ENCODE results near the gene RHEX.

RHEX gene

GRCh38 chr1:206097381-206097780 is 44.4 kb downstream of the RHEX start:
- H3K9ac ChIP-seq (ENCODE audit: low read length), result no peak overlapping the region
- H3K9me3 ChIP-seq (replicated peaks; ENCODE audit: insufficient read depth, low read length), result no peaks in the 10 kb centered on the region
- no peaks in the 10 kb centered on the region for H3K36me3 ChIP-seq (replicated peaks; ENCODE audit: insufficient read depth, low read length)
- no peaks in the 10 kb centered on the region for H4K20me1 ChIP-seq (ENCODE audit: insufficient read depth, low read length)
- H3K4me2 ChIP-seq (ENCODE audit: low read depth, low read length), result no peak overlapping the region
- no peak for DNase-seq
- TF ChIP-seq CTCF (IDR thresholded peaks at IDR 0.05; ENCODE audit: low read length), result no peak
- TF ChIP-seq EZH2 (optimal IDR thresholded peaks at IDR 0.05; ENCODE audit: low read depth, low read length), result no peak
- TF ChIP-seq EZH2phosphoT487 (IDR thresholded peaks at IDR 0.05; ENCODE audit: low read length), result no peak
- H3K9me2 ChIP-seq (replicated peaks; ENCODE audit: insufficient read depth, low read length), result no peaks in the 10 kb centered on the region
- H3K79me2 ChIP-seq (ENCODE audit: low read length), result no peaks in the 10 kb centered on the region
- H3K4me1 ChIP-seq (ENCODE audit: low read length), result no peaks in the 10 kb centered on the region
- H2AFZ ChIP-seq (ENCODE audit: low read length), result no peak overlapping the region
- no peaks in the 10 kb centered on the region for H3K27me3 ChIP-seq (replicated peaks; ENCODE audit: insufficient read depth, low read length)
- no peak overlapping the region for H3K4me3 ChIP-seq (ENCODE audit: low read length)
- H3K27ac ChIP-seq (ENCODE audit: low read length), result no peak overlapping the region
- no peaks in the 10 kb centered on the region for H3F3A ChIP-seq (ENCODE audit: insufficient read depth, low read length)

DNA sequence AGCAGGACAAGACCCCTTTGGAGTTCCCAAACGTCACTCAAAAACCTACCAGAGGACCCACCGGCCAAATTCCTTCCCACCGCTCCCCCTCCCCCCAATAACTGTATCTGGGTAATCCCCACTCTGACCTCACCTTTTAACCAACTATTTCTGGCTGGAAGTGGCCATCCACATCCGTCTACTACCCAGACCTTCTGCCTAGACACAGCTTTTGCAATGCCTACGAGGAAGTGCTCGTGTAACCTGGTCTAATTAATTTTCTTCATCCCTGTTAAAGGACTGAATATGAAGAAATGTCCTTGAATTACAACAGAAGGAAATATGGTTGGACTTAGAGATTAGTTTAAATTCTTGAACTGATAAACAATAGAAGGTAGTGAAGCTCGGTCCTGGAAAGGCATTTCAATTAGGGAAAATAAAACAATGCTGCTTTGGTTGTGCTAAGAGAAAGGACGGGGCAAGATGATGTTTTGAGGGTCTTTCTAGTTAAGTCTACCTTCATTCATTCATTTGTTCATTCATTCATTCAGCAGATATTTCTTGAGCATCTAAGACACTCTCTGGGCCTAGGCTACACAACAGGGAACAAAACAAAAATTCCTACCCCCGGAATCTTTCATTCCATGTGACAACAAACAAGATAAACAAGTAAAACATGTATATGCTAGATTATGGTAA is 45.4 kb downstream of the RHEX start:
- no peak overlapping the region for H3K9ac ChIP-seq (ENCODE audit: low read length)
- no peaks in the 10 kb centered on the region for H3K4me1 ChIP-seq (ENCODE audit: low read length)
- H3F3A ChIP-seq (ENCODE audit: insufficient read depth, low read length), result no peaks in the 10 kb centered on the region
- no peaks in the 10 kb centered on the region for H3K27me3 ChIP-seq (replicated peaks; ENCODE audit: insufficient read depth, low read length)
- no peaks in the 10 kb centered on the region for H3K79me2 ChIP-seq (ENCODE audit: low read length)
- TF ChIP-seq EZH2 (optimal IDR thresholded peaks at IDR 0.05; ENCODE audit: low read depth, low read length) (no peak), CTCF (IDR thresholded peaks at IDR 0.05; ENCODE audit: low read length) (no peak), EZH2phosphoT487 (IDR thresholded peaks at IDR 0.05; ENCODE audit: low read length) (no peak)
- no peak overlapping the region for H3K4me3 ChIP-seq (ENCODE audit: low read length)
- H2AFZ ChIP-seq (ENCODE audit: low read length), result no peak overlapping the region
- no peaks in the 10 kb centered on the region for H3K9me3 ChIP-seq (replicated peaks; ENCODE audit: insufficient read depth, low read length)
- no peaks in the 10 kb centered on the region for H4K20me1 ChIP-seq (ENCODE audit: insufficient read depth, low read length)
- H3K27ac ChIP-seq (ENCODE audit: low read length), result no peak overlapping the region
- H3K9me2 ChIP-seq (replicated peaks; ENCODE audit: insufficient read depth, low read length), result no peaks in the 10 kb centered on the region
- no peaks in the 10 kb centered on the region for H3K36me3 ChIP-seq (replicated peaks; ENCODE audit: insufficient read depth, low read length)
- DNase-seq, result no peak
- no peak overlapping the region for H3K4me2 ChIP-seq (ENCODE audit: low read depth, low read length)

DNA sequence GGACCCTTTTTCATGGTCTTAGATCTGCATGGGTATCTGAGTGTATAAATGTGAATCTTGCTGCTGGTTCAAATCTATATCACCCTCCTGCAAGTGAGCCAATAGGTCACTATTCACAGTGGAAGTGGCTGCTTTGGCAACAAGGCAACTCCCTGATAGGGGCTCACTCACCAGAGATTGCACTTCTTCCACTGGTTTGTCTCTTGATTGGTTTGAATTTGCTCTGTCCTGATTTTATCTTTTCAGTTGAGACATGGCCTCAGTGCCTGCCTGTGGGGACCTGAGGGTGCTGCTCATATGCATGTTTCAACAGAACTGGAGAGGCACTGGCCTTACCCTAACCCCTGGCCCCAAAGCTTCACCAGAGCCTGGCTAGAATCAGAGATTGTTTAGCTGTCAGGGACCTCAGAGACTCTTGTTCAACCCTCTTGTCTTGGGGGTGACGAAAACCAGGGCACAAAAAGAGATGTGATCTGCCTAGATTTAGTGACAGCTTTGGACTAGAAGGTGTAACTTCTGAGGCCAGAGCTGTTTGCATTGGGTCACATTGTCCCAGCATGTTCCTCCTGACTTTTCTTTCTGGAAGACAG is 47.3 kb downstream of the RHEX start:
- Histone ChIP-seq H2AFZ (ENCODE audit: low read length) (no peak overlapping the region), H3K4me2 (ENCODE audit: low read depth, low read length) (no peak overlapping the region), H3K9ac (ENCODE audit: low read length) (no peak overlapping the region), H3K9me2 (replicated peaks; ENCODE audit: insufficient read depth, low read length) (no peaks in the 10 kb centered on the region), H3K9me3 (replicated peaks; ENCODE audit: insufficient read depth, low read length) (no peaks in the 10 kb centered on the region), H3K79me2 (ENCODE audit: low read length) (no peaks in the 10 kb centered on the region), H3K36me3 (replicated peaks; ENCODE audit: insufficient read depth, low read length) (no peaks in the 10 kb centered on the region), H4K20me1 (ENCODE audit: insufficient read depth, low read length) (no peaks in the 10 kb centered on the region), H3K4me1 (ENCODE audit: low read length) (no peaks in the 10 kb centered on the region), H3K27ac (ENCODE audit: low read length) (no peak overlapping the region), H3K4me3 (ENCODE audit: low read length) (no peak overlapping the region), H3F3A (ENCODE audit: insufficient read depth, low read length) (no peaks in the 10 kb centered on the region), H3K27me3 (replicated peaks; ENCODE audit: insufficient read depth, low read length) (no peaks in the 10 kb centered on the region)
- DNase-seq, result no peak
- TF ChIP-seq EZH2 (optimal IDR thresholded peaks at IDR 0.05; ENCODE audit: low read depth, low read length) (no peak), CTCF (IDR thresholded peaks at IDR 0.05; ENCODE audit: low read length) (no peak), EZH2phosphoT487 (IDR thresholded peaks at IDR 0.05; ENCODE audit: low read length) (no peak)
